OCI-LY1 (cell line): ENCODE measurements around the gene TCP11L1.

Experiments
- H2AFZ ChIP-seq: fragments of 200-600 bp; sonication (generic), shearing (Covaris generic); 2 replicates; pipeline ENCODE4 v1.6.0; 2014; ENCODE audit warnings: antibody characterized with exemption, mild to moderate bottlenecking, low read length
- H3F3A ChIP-seq: fragments of 200-600 bp; sonication (generic), shearing (Covaris generic); 2 replicates; pipeline ENCODE4 v1.6.0; 2014; ENCODE audit warnings: mild to moderate bottlenecking, antibody characterized with exemption, low read length, moderate library complexity; ENCODE audit not compliant: insufficient read depth
- H3K27ac ChIP-seq: fragments of 200-600 bp; sonication (generic); 2 replicates; pipeline ENCODE4 v1.5.1; 2014; ENCODE audit warnings: low read length, mixed run types, mild to moderate bottlenecking, low read depth; ENCODE audit not compliant: poor library complexity, severe bottlenecking
- H3K27me3 ChIP-seq: fragments of 200-600 bp; sonication (generic); 2 replicates; pipeline ENCODE4 v1.6.0; 2014; ENCODE audit warnings: antibody characterized with exemption, mild to moderate bottlenecking, low read length, moderate library complexity; ENCODE audit not compliant: insufficient read depth
- H3K36me3 ChIP-seq: fragments of 200-600 bp; sonication (generic); 2 replicates; pipeline ENCODE4 v1.6.1; 2014; ENCODE audit warnings: mild to moderate bottlenecking, antibody characterized with exemption, low read length, moderate library complexity, mixed read lengths; ENCODE audit not compliant: insufficient read depth
- H3K4me1 ChIP-seq: fragments of 200-600 bp; sonication (generic); 2 replicates; pipeline ENCODE4 v1.5.1; 2014; ENCODE audit warnings: mild to moderate bottlenecking, low read length, moderate library complexity; ENCODE audit not compliant: insufficient read depth, severe bottlenecking
- H3K4me2 ChIP-seq: fragments of 200-600 bp; sonication (generic), shearing (Covaris generic); 2 replicates; pipeline ENCODE4 v1.6.1; 2014; ENCODE audit warnings: low read length
- H3K4me3 ChIP-seq: fragments of 200-600 bp; sonication (generic); 2 replicates; pipeline ENCODE4 v1.5.1; 2014; ENCODE audit warnings: low read length, low read depth, mild to moderate bottlenecking, mixed read lengths; ENCODE audit not compliant: poor library complexity, severe bottlenecking
- H3K79me2 ChIP-seq: fragments of 200-600 bp; shearing (Covaris generic); 2 replicates; pipeline ENCODE4 v1.6.1; 2016; ENCODE audit warnings: mixed run types, low read length, mixed read lengths; ENCODE audit not compliant: insufficient read depth
- H3K9ac ChIP-seq: fragments of 200-600 bp; sonication (generic), shearing (Covaris generic); 2 replicates; pipeline ENCODE4 v1.6.1; 2014; ENCODE audit warnings: mild to moderate bottlenecking, low read length, mixed read lengths
- H3K9me2 ChIP-seq: fragments of 200-600 bp; sonication (generic), shearing (Covaris generic); 2 replicates; pipeline ENCODE4 v1.6.1; 2014; ENCODE audit warnings: low read depth, mild to moderate bottlenecking, low read length, mixed read lengths
- H3K9me3 ChIP-seq: fragments of 200-600 bp; shearing (Covaris generic); 2 replicates; pipeline ENCODE4 v1.6.1; 2014; ENCODE audit warnings: low read length, mixed read lengths
- H4K20me1 ChIP-seq: fragments of 200-600 bp; sonication (generic), shearing (Covaris generic); 2 replicates; pipeline ENCODE4 v1.6.0; 2016; ENCODE audit warnings: mild to moderate bottlenecking, low read length; ENCODE audit not compliant: insufficient read depth
- CTCF ChIP-seq: fragments of 200-600 bp; sonication (generic), shearing (Covaris generic); IDR thresholded peaks from 2 replicates; pipeline ENCODE4 v1.5.1; 2017; ENCODE audit warnings: mild to moderate bottlenecking, antibody characterized with exemption, low read length, moderate library complexity, mixed read lengths
- EZH2 ChIP-seq: fragments of 200-600 bp; sonication (generic), shearing (Covaris generic); IDR thresholded peaks from 2 replicates; pipeline ENCODE4 v1.8.0; 2017; ENCODE audit warnings: borderline replicate concordance, mixed run types, mild to moderate bottlenecking, antibody characterized with exemption, low read length, moderate library complexity, mixed read lengths

The TCP11L1 gene

DNA sequence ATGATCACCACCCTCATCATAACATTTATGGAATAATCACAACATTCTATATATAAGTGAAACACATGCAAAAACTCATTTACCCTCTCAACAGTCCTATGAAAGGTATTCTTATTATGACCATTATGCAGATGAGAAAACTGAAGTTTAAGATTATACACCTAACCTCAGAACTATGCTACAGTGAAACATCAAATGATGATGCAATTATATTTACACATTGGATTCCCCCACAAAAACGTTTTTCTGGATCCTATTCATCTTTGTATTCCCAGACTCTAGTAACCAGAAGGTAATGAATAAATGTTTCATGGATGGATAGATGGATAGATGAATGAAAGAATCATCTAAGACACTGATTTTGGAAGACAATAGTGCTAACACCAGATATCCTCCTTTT lies 54.8 kb downstream of the TCP11L1 start:
- Histone ChIP-seq H3K4me1 (no peaks in the 10 kb centered on the region), H3K36me3 (peaks cover 81% of the 10 kb centered on the region), H4K20me1 (no peaks in the 10 kb centered on the region), H2AFZ (no peak overlapping the region), H3K27me3 (no peaks in the 10 kb centered on the region), H3K79me2 (no peaks in the 10 kb centered on the region), H3K9me3 (no peaks in the 10 kb centered on the region), H3F3A (no peaks in the 10 kb centered on the region), H3K9me2 (no peaks in the 10 kb centered on the region), H3K9ac (no peak overlapping the region), H3K4me3 (no peak overlapping the region), H3K27ac (no peak overlapping the region), H3K4me2 (no peak overlapping the region)
- TF ChIP-seq CTCF: no peak
- no peak for TF ChIP-seq EZH2

GRCh38 chr11:33103836-33104235 lies 64.5 kb downstream of the TCP11L1 start:
- no peaks in the 10 kb centered on the region for H3K9me2 ChIP-seq
- TF ChIP-seq EZH2 (no peak), CTCF (no peak)
- no peaks in the 10 kb centered on the region for H4K20me1 ChIP-seq

DNA sequence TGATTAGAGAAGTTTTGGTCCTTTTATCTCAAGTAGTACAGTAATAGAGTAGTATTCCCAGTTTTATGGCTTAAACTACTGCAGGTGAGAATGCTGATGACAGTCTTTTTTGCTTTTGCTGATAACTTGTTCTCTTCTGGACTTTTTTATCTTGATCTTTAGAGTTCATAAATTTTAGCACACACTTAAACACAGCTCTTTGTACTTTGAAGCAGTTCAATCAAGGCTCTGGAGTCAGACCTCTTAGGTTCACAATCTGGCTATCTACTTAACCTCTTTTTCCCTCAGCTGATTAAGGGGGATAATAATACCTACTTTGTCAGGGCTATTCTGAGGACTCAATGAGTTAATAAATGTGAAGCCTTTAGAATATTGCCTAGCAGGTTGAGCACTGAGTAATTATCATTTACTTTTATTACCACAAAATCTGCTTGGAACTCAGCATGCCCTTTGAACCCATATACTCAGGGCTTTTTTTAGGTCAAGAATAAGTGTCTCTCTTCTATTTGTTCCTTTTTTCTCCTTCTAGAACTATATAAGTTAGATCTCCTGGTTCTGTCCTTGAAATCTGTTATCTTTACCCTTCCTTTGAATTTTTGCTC lies 70.0 kb downstream of the TCP11L1 start:
- Histone ChIP-seq H3K9me2 (no peaks in the 10 kb centered on the region), H3K9ac (no peak overlapping the region), H3K4me1 (no peaks in the 10 kb centered on the region)

More at GRCh38 chr11:33103836-33104235, 64.5 kb downstream of the TCP11L1 start:
- Histone ChIP-seq H3K79me2 (no peaks in the 10 kb centered on the region), H3K27ac (no peak overlapping the region), H3K9me3 (no peaks in the 10 kb centered on the region), H3K4me2 (no peak overlapping the region), H3K4me1 (no peaks in the 10 kb centered on the region), H3K9ac (no peak overlapping the region), H3K27me3 (no peaks in the 10 kb centered on the region), H2AFZ (no peak overlapping the region), H3F3A (no peaks in the 10 kb centered on the region; the same call in 1 of the 2 replicates), H3K36me3 (peaks cover 65% of the 10 kb centered on the region), H3K4me3 (no peak overlapping the region)

More for the DNA sequence above, 70.0 kb downstream of the TCP11L1 start:
- Histone ChIP-seq H4K20me1 (no peaks in the 10 kb centered on the region), H3F3A (no peaks in the 10 kb centered on the region; the same call in 1 of the 2 replicates), H3K9me3 (no peaks in the 10 kb centered on the region), H3K79me2 (no peaks in the 10 kb centered on the region), H3K27me3 (no peaks in the 10 kb centered on the region), H2AFZ (no peak overlapping the region), H3K4me3 (no peak overlapping the region), H3K27ac (no peak overlapping the region), H3K36me3 (peaks cover 23% of the 10 kb centered on the region), H3K4me2 (no peak overlapping the region)
- TF ChIP-seq EZH2: no peak
- TF ChIP-seq CTCF: no peak
